HUES48 (cell line): ENCODE data around the gene SPG21.
"Not testable (repeated sequence)": the region's sequence is repeated elsewhere in the genome, so short reads cannot be mapped to it uniquely, and the experiment has no call there.

Source experiments
- H3K27ac ChIP-seq: one replicate; pipeline ENCODE4 v1.7.0; 2013; ENCODE audit warnings: low read depth, low read length, inconsistent platforms
- H3K27me3 ChIP-seq: 2 replicates; pipeline ENCODE4 v1.6.1; 2013; ENCODE audit warnings: mild to moderate bottlenecking, low read length; ENCODE audit not compliant: control insufficient read depth, insufficient read depth
- H3K36me3 ChIP-seq: 2 replicates; pipeline ENCODE4 v1.6.1; 2013; ENCODE audit warnings: low read length; ENCODE audit not compliant: control insufficient read depth, insufficient read depth
- H3K4me1 ChIP-seq: 2 replicates; pipeline ENCODE4 v1.6.1; 2013; ENCODE audit warnings: mild to moderate bottlenecking, low read length; ENCODE audit not compliant: control insufficient read depth, insufficient read depth
- H3K4me3 ChIP-seq: 2 replicates; pipeline ENCODE4 v1.5.1; 2013; ENCODE audit warnings: mild to moderate bottlenecking, low read depth, low read length
- H3K9ac ChIP-seq: 2 replicates; pipeline ENCODE4 v1.6.1; 2013; ENCODE audit warnings: mild to moderate bottlenecking, low read depth, low read length, moderate library complexity
- H3K9me3 ChIP-seq: 2 replicates; pipeline ENCODE4 v1.6.1; 2013; ENCODE audit warnings: low read length; ENCODE audit not compliant: control insufficient read depth, insufficient read depth

The SPG21 gene

DNA sequence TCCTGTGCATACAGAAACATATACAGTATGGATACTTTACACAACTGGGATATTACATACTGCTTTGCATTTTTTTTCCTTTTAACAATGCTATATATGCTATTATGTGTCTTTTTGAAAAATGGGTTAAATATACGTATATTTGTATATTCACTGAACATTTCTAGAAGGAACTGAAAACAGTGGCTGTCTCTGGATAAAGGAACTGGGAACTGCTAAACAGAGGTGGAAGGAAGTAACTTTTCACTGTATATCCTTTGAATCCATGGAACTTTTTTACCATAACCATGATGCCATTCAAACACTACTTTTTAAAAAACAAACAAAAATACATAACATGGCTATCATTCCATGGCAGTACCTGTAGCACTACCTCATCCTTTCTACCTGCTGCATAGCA lies 37.9 kb upstream of the SPG21 start:
- peaks cover 37% of the 10 kb centered on the region for H3K36me3 ChIP-seq
- peaks cover 5% of the 10 kb centered on the region; the same call in 1 of the 2 replicates for H3K4me1 ChIP-seq
- no peak overlapping the region for H3K9ac ChIP-seq
- no peak overlapping the region for H3K4me3 ChIP-seq
- no peaks in the 10 kb centered on the region for H3K27me3 ChIP-seq
- no peak overlapping the region for H3K27ac ChIP-seq
- no peaks in the 10 kb centered on the region for H3K9me3 ChIP-seq

DNA sequence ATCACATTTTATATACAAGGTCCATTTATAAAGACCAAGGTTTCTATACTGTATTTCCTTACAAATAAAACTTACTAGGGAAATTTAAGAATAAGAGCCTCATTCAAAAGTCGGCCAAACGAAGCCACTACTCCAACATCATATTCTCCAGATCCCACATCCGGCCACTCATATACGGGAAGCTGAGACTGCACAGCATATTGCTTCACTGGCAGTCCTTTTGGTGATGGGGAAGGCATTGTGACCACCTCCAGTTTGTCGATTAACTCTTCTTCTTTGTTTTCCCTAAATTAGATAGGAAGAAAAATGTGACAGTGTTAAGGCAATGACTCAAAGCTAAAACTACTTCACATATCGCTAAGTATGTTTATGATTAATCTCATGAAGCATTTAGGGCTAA lies 37.0 kb upstream of the SPG21 start:
- H3K9ac ChIP-seq: no peak overlapping the region
- H3K4me1 ChIP-seq: peaks cover 5% of the 10 kb centered on the region; the same call in 1 of the 2 replicates
- H3K9me3 ChIP-seq: no peaks in the 10 kb centered on the region
- H3K27me3 ChIP-seq: no peaks in the 10 kb centered on the region
- no peak overlapping the region for H3K4me3 ChIP-seq
- no peak overlapping the region for H3K27ac ChIP-seq
- H3K36me3 ChIP-seq: peaks cover 42% of the 10 kb centered on the region

DNA sequence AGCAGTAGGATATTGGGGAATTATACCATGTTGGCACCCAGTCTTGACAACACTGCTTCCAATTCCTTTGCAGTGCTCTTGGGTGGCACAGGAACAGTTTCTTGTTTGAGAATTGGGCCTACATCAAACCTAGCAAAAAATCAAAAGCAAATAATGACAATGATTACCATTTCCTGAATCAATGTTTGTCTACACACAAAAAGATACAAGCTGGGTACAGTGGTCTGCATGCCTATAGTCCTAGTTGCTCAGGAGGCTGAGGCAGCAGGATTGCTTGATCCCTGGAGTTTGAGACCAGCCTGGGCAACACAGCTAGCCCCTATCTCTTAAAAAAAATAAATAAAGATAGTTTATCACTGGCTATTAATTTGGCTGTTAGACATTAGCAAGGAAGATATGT lies 31.8 kb upstream of the SPG21 start:
- Histone ChIP-seq H3K9ac (no peak overlapping the region), H3K9me3 (no peaks in the 10 kb centered on the region), H3K27me3 (no peaks in the 10 kb centered on the region), H3K4me3 (no peak overlapping the region), H3K36me3 (peaks cover 86% of the 10 kb centered on the region), H3K27ac (no peak overlapping the region), H3K4me1 (no peaks in the 10 kb centered on the region)

GRCh38 chr15:65020419-65020818 lies 30.7 kb upstream of the SPG21 start:
- Histone ChIP-seq H3K4me1 (no peaks in the 10 kb centered on the region), H3K36me3 (peaks cover 86% of the 10 kb centered on the region), H3K9ac (no peak overlapping the region), H3K4me3 (no peak overlapping the region), H3K9me3 (no peaks in the 10 kb centered on the region), H3K27ac (no peak overlapping the region), H3K27me3 (no peaks in the 10 kb centered on the region)

DNA sequence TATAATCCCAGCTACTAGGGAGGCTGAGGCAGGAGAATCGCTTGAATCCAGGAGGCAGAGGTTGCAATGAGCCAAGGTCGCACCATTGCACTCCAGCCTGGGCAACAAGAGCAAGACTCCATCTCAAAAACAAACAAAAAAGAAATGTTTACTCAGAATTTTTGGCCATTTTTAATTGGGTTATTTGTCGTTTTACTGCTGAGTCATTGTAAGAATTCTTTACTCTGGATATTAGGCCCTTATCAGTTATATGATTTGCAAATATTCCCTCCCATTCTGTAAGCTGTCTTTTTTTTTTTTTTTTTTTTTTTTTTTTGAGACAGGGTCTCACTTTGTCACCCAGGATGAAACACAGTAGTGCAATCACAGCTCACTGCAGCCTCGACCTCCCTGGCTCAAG lies 21.5 kb upstream of the SPG21 start:
- H3K27ac ChIP-seq, H3K9ac ChIP-seq, H3K9me3 ChIP-seq, H3K27me3 ChIP-seq, H3K4me3 ChIP-seq, H3K4me1 ChIP-seq: not testable (repeated sequence)
- H3K36me3 ChIP-seq: peaks cover 44% of the 10 kb centered on the region

DNA sequence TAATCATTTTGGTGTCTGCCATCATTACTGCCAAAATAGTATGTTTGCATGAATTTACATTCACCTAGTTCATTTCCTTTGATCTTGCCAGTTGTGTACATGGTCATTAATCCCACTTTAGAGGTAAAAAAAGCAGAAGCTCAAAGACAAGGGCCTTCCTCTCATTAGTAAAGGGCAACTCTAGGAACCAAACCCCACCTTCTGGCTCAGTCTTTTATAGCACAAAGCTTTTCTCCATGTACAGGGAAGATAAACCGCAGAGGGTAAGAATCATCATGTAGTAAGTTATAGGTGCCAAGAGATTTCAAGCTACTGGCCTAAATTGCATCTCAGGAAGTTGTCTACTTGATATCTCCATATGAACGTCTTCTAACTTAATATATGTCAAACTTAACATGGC lies 19.3 kb upstream of the SPG21 start:
- Histone ChIP-seq H3K36me3 (peaks cover 37% of the 10 kb centered on the region), H3K27ac (no peak overlapping the region), H3K9ac (no peak overlapping the region)

GRCh38 chr15:65006876-65007275 lies 17.2 kb upstream of the SPG21 start:
- no peaks in the 10 kb centered on the region for H3K27me3 ChIP-seq
- H3K9me3 ChIP-seq: no peaks in the 10 kb centered on the region; the same call in 1 of the 2 replicates
- peaks cover 3% of the 10 kb centered on the region; the same call in 1 of the 2 replicates for H3K4me1 ChIP-seq
- no peak overlapping the region for H3K27ac ChIP-seq
- H3K9ac ChIP-seq: no peak overlapping the region
- no peak overlapping the region for H3K4me3 ChIP-seq
- H3K36me3 ChIP-seq: peaks cover 29% of the 10 kb centered on the region

More for the DNA sequence above, 19.3 kb upstream of the SPG21 start:
- H3K27me3 ChIP-seq: no peaks in the 10 kb centered on the region
- no peak overlapping the region for H3K4me3 ChIP-seq
- H3K9me3 ChIP-seq: no peaks in the 10 kb centered on the region; the same call in 1 of the 2 replicates
- H3K4me1 ChIP-seq: peaks cover 3% of the 10 kb centered on the region; the same call in 1 of the 2 replicates

DNA sequence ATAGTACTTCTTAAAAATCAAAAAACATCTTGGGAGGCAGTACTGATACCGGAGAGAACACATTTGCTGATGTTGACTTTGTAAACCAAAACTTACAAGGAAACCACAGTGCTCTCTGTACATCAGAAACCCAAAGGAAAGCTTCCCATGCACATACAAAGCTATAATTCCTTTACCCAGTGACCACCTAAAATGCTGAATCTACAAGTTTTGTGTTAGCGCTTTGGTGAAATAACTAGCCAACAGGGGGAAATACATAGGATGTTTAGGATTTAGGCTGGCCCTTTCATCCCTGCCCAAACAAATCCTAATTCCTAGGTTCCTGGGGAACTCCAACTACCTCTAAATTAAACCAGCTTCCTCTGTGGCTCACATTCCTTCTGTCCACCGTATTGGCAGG lies 15.3 kb upstream of the SPG21 start:
- Histone ChIP-seq H3K36me3 (peaks cover 19% of the 10 kb centered on the region), H3K27me3 (no peaks in the 10 kb centered on the region), H3K9ac (no peak overlapping the region), H3K4me3 (no peak overlapping the region), H3K4me1 (peaks cover 3% of the 10 kb centered on the region; the same call in 1 of the 2 replicates), H3K27ac (no peak overlapping the region), H3K9me3 (no peaks in the 10 kb centered on the region; the same call in 1 of the 2 replicates)

GRCh38 chr15:64997745-64998375 lies 8.1 kb upstream of the SPG21 start:
- no peak overlapping the region for H3K9ac ChIP-seq
- no peaks in the 10 kb centered on the region for H3K4me1 ChIP-seq
- H3K4me3 ChIP-seq: no peak overlapping the region
- H3K27me3 ChIP-seq: no peaks in the 10 kb centered on the region
- H3K9me3 ChIP-seq: no peaks in the 10 kb centered on the region
- H3K27ac ChIP-seq: no peak overlapping the region
- H3K36me3 ChIP-seq: peaks cover 3% of the 10 kb centered on the region

GRCh38 chr15:64997066-64997465 lies 7.4 kb upstream of the SPG21 start:
- Histone ChIP-seq H3K4me1 (no peaks in the 10 kb centered on the region), H3K36me3 (peaks cover 3% of the 10 kb centered on the region; the same call in 1 of the 2 replicates), H3K9me3 (no peaks in the 10 kb centered on the region), H3K9ac (no peak overlapping the region), H3K27ac (no peak overlapping the region), H3K4me3 (no peak overlapping the region), H3K27me3 (no peaks in the 10 kb centered on the region)

DNA sequence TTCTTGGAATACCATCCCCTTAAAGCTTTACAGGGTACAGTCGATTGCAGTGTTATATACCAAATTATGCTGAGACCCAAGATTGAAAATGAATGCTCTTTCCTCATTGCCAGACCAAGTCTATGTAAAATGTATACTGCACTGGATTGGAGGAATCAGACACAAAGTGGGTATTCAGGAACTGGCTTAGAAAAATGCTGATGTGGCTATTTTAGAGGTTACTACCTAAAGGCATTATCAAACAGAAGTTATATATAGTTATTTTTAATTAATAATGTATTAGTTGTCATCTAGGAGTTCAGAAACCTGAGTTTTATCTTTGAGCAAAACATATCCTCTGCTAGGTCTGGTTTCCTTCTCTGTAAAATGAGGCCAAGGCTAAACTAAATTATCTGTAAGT lies 3.6 kb upstream of the SPG21 start:
- no peak overlapping the region for H3K4me3 ChIP-seq

More for the DNA sequence above, 3.6 kb upstream of the SPG21 start:
- no peaks in the 10 kb centered on the region for H3K27me3 ChIP-seq
- no peaks in the 10 kb centered on the region for H3K36me3 ChIP-seq
- H3K9me3 ChIP-seq: no peaks in the 10 kb centered on the region
- H3K9ac ChIP-seq: no peak overlapping the region
- H3K4me1 ChIP-seq: peaks cover 7% of the 10 kb centered on the region; the same call in 1 of the 2 replicates
- H3K27ac ChIP-seq: no peak overlapping the region
